SIG-M5 treated with dmso at 0.1 percent for 504 hours (cell line): Measurements from ENCODE around the gene NALCN.

ENCODE experiments used
- DNase-seq: peaks from one replicate; lab custom pipeline; 2025; ENCODE audit not compliant: unreplicated experiment; lab: John Stamatoyannopoulos, UW

NALCN gene

GRCh38 chr13:101415358-101416174 lies 742 bp downstream of the NALCN start:
- no peak for DNase-seq

- DNase-seq = no peak
Measured at GRCh38 chr13:101412076-101412475, 4.2 kb downstream of the NALCN start.

- no peak for DNase-seq
Measured at GRCh38 chr13:101408992-101409656, 7.2 kb downstream of the NALCN start.

GRCh38 chr13:101408154-101408553 lies 8.2 kb downstream of the NALCN start:
- no peak for DNase-seq

- DNase-seq = no peak
Measured at GRCh38 chr13:101406791-101407190, 9.5 kb downstream of the NALCN start.

GRCh38 chr13:101401196-101401595 lies 15.1 kb downstream of the NALCN start:
- no peak for DNase-seq

- no peak for DNase-seq
Measured at GRCh38 chr13:101399365-101399764, 16.9 kb downstream of the NALCN start.

- no peak for DNase-seq
Measured at GRCh38 chr13:101398920-101399319, 17.4 kb downstream of the NALCN start.

- DNase-seq = no peak
Measured at GRCh38 chr13:101398191-101398590, 18.1 kb downstream of the NALCN start.

- DNase-seq = no peak
Measured at GRCh38 chr13:101397742-101398141, 18.6 kb downstream of the NALCN start.

GRCh38 chr13:101394605-101395004 lies 21.7 kb downstream of the NALCN start:
- no peak for DNase-seq

- DNase-seq = no peak
Measured at GRCh38 chr13:101393140-101393539, 23.2 kb downstream of the NALCN start.

- no peak for DNase-seq
Measured at GRCh38 chr13:101390461-101390860, 25.8 kb downstream of the NALCN start.

GRCh38 chr13:101384929-101385328 lies 31.4 kb downstream of the NALCN start:
- DNase-seq = no peak

GRCh38 chr13:101383595-101383994 lies 32.7 kb downstream of the NALCN start:
- no peak for DNase-seq

GRCh38 chr13:101382701-101383100 lies 33.6 kb downstream of the NALCN start:
- no peak for DNase-seq

GRCh38 chr13:101382086-101382485 lies 34.2 kb downstream of the NALCN start:
- DNase-seq = no peak

GRCh38 chr13:101360525-101360924 lies 55.8 kb downstream of the NALCN start:
- no peak for DNase-seq

- no peak for DNase-seq
Measured at GRCh38 chr13:101354895-101355294, 61.4 kb downstream of the NALCN start.

GRCh38 chr13:101346942-101347728 lies 69.2 kb downstream of the NALCN start:
- DNase-seq = no peak

GRCh38 chr13:101346161-101346560 lies 70.1 kb downstream of the NALCN start:
- DNase-seq = no peak
